Muscle of leg (tissue), 11 donors: ENCODE results near the gene CDC42EP1. TPM values are rescaled to one million over a fixed set of nuclear protein-coding genes. Genes with fewer than 3 reads are reported as not detected.
"Not testable (repeated sequence)": the region's sequence is repeated elsewhere in the genome, so short reads cannot be mapped to it uniquely, and the experiment has no call there.

Experiments used
- DNase-seq: peaks from one replicate; pipeline ENCODE4 v3.0.0; 2013
- H3K27ac ChIP-seq: one replicate; pipeline ENCODE4 v1.5.1; 2013; ENCODE audit warnings: mild to moderate bottlenecking, low read length, control low read depth
- H3K27me3 ChIP-seq: one replicate; pipeline ENCODE4 v1.6.1; 2013; ENCODE audit warnings: low read length; ENCODE audit not compliant: control insufficient read depth, insufficient read depth
- H3K36me3 ChIP-seq: one replicate; pipeline ENCODE4 v1.6.1; 2013; ENCODE audit warnings: low read length; ENCODE audit not compliant: control insufficient read depth, insufficient read depth
- H3K4me1 ChIP-seq: one replicate; pipeline ENCODE4 v1.6.1; 2013; ENCODE audit warnings: low read length; ENCODE audit not compliant: control insufficient read depth, insufficient read depth
- H3K4me3 ChIP-seq: one replicate; pipeline ENCODE4 v1.5.1; 2013; ENCODE audit warnings: low read length, control low read depth
- H3K9me3 ChIP-seq: replicated peaks from 2 replicates; pipeline ENCODE4 v1.6.1; 2013; ENCODE audit warnings: low read depth, low read length; ENCODE audit not compliant: control insufficient read depth
- WGBS: methylation state at CpG from one replicate; pipeline ENCODE4 v1.1.5; 2013; ENCODE audit warnings: missing lambda C conversion rate; ENCODE audit not compliant: insufficient coverage; 5-methylcytosine and 5-hydroxymethylcytosine counted together
- polyA plus RNA-seq, 8 donors: library from polyadenylated mRNA; unstranded; fragments of 120-200 nt; gene quantifications; one replicate each; pipeline versions ENCODE4 v1.2.1 to v1.2.3, GENCODE V29; 2013; ENCODE audit warnings: inconsistent platforms in 1 of 8, low replicate concordance in 1 of 8; ENCODE audit not compliant: insufficient read length in 8 of 8, insufficient read depth in 1 of 8
- total RNA-seq: library from RNA; stranded (reverse); fragments of 120-200 nt; gene quantifications from one replicate; pipeline ENCODE4 v1.2.4, GENCODE V29; 2013

The CDC42EP1 gene
- total and polyA plus RNA-seq, 9 donors: 14.9 to 53.9 (median 50.3) TPM

DNA sequence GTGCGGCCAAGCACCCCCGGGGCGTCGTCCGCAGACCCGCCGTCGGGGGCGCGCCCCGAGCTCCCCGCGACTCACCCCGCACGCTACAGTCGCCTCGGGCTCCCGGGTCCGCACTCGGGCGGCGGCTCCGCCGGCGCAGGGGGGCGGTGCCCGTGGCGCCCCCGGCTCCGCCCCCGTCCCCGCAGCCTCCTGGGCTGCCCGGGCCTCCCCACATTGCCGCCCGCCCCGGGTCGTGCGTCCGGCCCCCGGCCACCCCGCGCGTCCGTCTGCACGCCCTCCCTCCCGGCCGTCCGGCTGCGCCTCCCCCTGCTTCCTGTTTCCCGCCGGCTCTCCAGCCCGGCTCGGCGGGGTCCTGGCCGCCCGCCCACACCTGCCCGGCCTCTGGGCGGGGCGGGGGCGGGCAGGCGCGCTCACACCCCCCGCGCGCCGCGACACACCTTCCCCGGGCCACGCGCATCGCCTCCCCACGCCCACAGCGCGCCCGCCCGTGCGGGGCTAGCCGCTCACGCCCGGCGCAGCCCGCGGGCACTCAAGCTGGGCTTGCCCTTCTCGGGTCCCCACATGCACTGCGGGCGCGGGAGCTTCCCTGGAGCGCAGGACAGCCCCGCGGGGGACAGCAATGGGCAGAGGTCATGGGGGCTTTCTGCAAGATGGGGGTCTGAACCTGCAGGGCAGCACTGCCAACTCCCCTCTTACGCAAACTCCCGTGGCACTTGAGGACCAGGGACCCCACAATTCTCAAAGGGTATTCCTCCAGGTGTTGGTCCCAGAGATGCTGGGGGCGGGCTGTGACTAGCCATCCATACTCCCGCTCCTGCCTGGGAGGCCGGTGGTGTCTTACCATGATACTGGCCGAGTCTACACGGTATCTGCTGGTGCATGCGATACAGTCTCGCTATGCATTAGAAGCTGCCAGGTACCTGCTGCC is 40.7 kb upstream of the CDC42EP1 start, which contains the start of gene CARD10:
TSS of gene CARD10 (minus strand) at position 148 of the 928 bp plus-strand sequence. CDS start 215 bp downstream, outside the sequence.
- no peaks in the 10 kb centered on the region for H3K36me3 ChIP-seq
- DNase-seq: peak; percentile 56
- H3K4me3 ChIP-seq: peak within 1 kb of the TSS; percentile 48
- H3K27me3 ChIP-seq: peaks cover 36% of the 10 kb centered on the region
- no peak within 1 kb of the TSS for H3K27ac ChIP-seq
- WGBS: 3% methylated on average over 97 of the region's 99 CpGs
- H3K9me3 ChIP-seq: no peaks in the 10 kb centered on the region
- H3K4me1 ChIP-seq: peaks cover 15% of the 10 kb centered on the region

DNA sequence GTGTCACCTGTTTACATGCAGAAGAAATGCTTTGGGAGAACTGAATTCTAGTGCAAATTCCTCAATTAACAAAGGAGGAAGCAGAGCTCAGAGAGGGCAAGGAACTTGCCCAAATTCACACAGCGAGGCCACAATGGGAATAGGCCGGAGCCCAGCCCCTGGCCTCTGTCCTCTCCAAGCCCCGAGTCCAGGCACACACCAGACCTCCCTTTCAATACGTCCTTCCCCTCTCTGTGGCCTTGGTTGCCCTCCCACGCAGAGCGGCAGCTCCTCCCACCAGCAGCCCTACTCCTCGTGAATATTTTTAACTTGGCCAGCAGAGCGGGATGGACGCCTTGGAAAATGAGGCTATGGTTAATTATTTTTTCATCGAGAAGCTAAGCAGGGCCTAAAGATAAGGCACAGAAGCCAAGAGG is 39.5 kb upstream of the CDC42EP1 start:
- Histone ChIP-seq H3K36me3 (no peaks in the 10 kb centered on the region), H3K9me3 (no peaks in the 10 kb centered on the region), H3K27me3 (peaks cover 36% of the 10 kb centered on the region), H3K27ac (no peak overlapping the region), H3K4me1 (peaks cover 13% of the 10 kb centered on the region), H3K4me3 (no peak overlapping the region)
- DNase-seq: no peak
- 66% methylated on average over 5 of the region's 10 CpGs for WGBS

DNA sequence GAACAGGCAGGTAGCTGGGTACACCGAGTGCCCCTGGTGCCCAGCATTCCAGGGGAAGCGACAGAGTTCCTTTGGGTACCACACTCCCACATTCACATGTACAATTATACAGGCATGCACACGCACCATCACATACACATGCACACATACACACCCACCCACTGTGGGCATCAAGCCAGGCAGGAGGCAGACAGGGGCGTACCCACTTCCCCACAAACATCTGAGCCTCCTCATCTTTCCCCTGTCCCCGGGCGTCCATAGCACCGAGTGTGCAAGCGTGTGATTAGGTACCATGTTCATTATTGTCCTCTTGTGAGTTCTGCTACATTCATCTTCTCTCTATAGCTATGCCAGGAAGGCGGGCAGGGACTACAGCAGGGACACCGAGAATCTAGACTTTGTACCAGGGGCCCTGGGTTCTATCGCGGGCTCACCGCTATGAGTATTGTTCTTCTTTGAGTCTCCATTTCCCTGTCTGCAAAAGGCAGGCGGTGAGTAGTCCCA is 39.0 kb upstream of the CDC42EP1 start:
- WGBS: 48% methylated on average over 7 of the region's 14 CpGs
- Histone ChIP-seq H3K27me3 (peaks cover 35% of the 10 kb centered on the region), H3K36me3 (no peaks in the 10 kb centered on the region), H3K9me3 (no peaks in the 10 kb centered on the region), H3K27ac (no peak overlapping the region), H3K4me1 (peaks cover 13% of the 10 kb centered on the region), H3K4me3 (no peak overlapping the region)
- DNase-seq: no peak

DNA sequence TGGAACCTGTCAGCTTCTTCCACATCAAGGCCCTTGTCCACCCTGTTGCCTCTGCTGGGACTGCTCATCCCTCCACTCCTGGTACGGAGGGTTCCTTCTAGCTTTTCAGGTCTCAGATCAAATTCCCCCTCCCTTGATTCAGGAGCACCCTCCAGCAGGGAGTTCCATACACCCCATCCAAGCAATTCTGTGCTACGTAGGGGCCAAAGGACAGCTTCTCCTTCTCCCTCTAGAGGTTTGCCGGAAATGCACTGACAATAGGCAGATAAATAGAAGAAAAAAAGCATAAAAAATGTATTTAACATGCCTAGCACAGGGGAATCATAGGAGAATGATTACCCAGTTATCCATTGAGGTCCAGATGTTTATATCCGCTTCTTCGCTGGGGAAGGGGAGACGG is 37.8 kb upstream of the CDC42EP1 start:
- H3K9me3 ChIP-seq: no peaks in the 10 kb centered on the region
- DNase-seq: no peak
- H3K36me3 ChIP-seq: no peaks in the 10 kb centered on the region
- peaks cover 13% of the 10 kb centered on the region for H3K4me1 ChIP-seq
- peaks cover 35% of the 10 kb centered on the region for H3K27me3 ChIP-seq
- 51% methylated on average over 3 of the region's 6 CpGs for WGBS
- H3K27ac ChIP-seq: no peak overlapping the region
- no peak overlapping the region for H3K4me3 ChIP-seq

DNA sequence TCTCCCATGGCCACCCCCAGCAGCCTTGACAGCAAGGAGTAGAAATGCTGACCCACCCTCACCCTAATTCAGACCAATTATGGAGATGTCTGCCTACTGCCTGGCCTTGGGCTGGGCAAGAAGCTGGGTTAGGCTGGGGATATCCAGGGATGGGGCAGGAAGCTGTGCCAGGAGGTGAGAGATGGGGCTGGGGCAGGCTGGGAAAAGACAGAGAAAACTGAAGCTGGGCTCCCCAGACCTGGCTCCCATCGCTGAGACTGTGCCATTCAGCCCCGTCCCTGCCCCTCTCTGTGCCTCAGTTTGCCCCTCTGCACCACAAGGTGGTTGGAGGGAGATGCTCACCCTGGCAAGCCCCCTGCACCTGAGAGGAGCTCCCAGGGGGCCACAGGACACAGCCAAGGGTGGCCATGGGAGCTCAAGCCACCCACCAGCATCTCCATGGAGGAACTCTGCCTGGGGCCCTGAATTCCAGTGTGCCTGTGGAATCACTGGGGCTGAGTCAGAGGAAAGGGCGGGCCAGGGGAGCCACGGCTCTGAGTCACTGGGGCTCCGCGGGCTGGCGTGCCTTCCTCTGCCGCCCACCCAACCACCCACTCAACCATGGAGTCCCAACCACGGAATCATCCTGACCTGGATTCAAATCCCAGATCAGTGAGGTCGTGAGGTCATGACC is 35.1 kb upstream of the CDC42EP1 start:
- Histone ChIP-seq H3K27me3 (peaks cover 15% of the 10 kb centered on the region), H3K9me3 (no peaks in the 10 kb centered on the region), H3K27ac (no peak overlapping the region), H3K36me3 (no peaks in the 10 kb centered on the region), H3K4me1 (no peaks in the 10 kb centered on the region), H3K4me3 (no peak overlapping the region)
- WGBS: 100% methylated on average over 3 of the region's 10 CpGs
- no peak for DNase-seq

DNA sequence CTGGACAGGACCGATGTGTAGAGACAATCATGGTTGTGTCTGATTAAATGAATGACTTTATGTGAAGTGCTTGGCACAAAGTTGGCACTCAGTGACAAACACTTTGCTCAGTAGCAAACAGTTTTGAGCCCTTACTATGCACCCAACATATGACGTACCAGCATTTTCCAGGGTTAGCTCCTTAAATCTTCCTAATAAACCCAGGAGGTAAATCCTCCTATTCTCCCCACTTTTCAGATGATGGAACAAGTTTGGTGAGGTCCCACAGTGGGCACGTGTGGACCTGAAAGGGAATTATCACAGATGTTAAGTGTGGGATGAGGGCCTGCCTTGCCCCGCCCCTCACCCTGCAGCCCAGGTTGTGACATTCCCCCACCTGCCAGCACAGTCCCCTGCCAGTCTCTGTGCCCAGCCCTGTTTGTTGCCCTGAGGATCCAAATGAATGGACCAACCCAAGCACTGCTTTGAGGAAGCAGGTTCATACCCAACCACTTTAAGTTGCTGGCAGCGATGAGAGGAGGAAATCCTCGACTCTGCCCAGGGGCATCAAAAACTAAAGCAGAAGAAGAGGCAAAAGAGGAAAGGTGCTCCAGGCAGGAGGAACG is 34.4 kb upstream of the CDC42EP1 start:
- Histone ChIP-seq H3K27me3 (peaks cover 12% of the 10 kb centered on the region), H3K9me3 (no peaks in the 10 kb centered on the region)
- 76% methylated on average over 4 of the region's 7 CpGs for WGBS

DNA sequence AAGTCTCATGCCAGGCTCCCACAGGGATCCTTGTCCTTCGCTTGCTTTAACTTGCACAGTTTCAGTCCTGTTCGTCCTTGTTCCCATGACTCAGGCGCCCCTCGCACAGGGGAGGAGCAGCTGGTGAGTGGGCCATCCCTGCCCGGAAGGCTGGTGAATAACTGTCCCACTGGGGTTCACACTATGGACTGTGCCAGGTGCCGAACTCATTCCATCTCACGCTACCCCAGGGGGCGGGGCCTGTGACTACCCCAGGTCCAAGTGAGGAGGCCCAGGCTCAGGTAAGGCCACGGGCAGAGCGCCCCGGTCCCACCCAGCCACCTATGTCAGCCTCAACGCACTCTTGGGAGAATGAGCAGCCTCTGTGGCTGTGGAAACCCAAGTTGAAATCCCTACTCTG is 33.9 kb upstream of the CDC42EP1 start:
- Histone ChIP-seq H3K36me3 (no peaks in the 10 kb centered on the region), H3K9me3 (no peaks in the 10 kb centered on the region), H3K27me3 (peaks cover 7% of the 10 kb centered on the region), H3K27ac (no peak overlapping the region), H3K4me1 (no peaks in the 10 kb centered on the region), H3K4me3 (no peak overlapping the region)
- WGBS: 63% methylated on average over 12 of the region's 12 CpGs
- no peak for DNase-seq

More for the DNA sequence above, 34.4 kb upstream of the CDC42EP1 start:
- Histone ChIP-seq H3K27ac (no peak overlapping the region), H3K4me1 (no peaks in the 10 kb centered on the region), H3K36me3 (no peaks in the 10 kb centered on the region), H3K4me3 (no peak overlapping the region)
- no peak for DNase-seq

DNA sequence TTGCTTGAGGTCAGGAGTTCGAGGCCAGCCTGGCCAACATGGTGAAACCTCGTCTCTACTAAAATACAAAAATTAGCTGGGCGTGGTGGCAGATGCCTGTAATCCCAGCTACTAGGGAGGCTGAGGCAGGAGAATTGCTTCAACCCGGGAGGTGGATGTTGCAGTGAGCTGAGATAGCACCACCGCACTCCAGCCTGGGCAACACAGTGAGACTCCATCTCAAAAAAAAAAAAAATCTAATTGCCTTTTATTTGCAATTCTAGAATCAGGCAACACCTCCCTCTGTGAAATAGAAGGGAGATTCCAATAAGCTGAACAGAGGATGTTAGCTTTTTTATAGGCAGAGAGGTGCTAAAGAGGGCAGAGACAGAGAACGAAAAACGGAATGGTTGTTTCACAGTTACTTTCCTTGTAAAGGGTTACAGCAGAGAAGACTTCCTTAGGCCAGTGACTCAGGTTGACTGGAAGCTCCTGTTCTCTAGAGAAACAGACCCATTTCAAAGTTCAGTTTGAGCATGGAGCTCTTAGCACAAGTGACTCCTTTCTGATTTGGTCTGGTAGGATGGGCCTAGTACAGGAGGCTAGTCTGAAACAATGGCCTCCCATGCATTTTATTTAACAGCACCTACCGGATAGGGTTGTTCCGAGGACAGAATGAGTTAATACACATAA is 33.1 kb upstream of the CDC42EP1 start:
- not testable (repeated sequence) for H3K27me3 ChIP-seq, H3K36me3 ChIP-seq, DNase-seq, H3K9me3 ChIP-seq, H3K4me1 ChIP-seq, H3K27ac ChIP-seq, H3K4me3 ChIP-seq
- WGBS: 62% methylated on average over 3 of the region's 9 CpGs

DNA sequence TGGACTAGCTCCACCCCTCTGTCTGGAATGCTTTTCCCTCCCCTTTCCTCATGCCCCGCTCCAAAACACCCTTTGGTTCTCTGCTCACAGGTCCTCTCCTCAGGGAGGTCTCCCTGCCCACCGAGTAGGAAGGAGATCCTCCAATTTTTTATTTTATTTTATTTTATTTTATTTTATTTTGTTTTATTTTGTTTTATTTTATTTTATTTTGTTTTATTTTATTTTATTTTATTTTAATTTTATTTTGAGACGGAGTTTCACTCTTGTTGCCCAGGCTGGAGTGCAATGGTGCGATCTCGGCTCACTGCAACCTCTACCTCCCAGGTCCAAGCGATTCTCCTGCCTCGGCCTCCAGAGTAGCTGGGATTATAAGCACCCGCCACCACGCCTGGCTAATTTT is 32.3 kb upstream of the CDC42EP1 start:
- no CpG with 5 or more reads among the region's 9 CpGs for WGBS
- not testable (repeated sequence) for H3K4me1 ChIP-seq, H3K27ac ChIP-seq, H3K9me3 ChIP-seq, H3K36me3 ChIP-seq, DNase-seq, H3K4me3 ChIP-seq, H3K27me3 ChIP-seq
